ENCODE measurements around the gene NFKBIL1.

DNA sequence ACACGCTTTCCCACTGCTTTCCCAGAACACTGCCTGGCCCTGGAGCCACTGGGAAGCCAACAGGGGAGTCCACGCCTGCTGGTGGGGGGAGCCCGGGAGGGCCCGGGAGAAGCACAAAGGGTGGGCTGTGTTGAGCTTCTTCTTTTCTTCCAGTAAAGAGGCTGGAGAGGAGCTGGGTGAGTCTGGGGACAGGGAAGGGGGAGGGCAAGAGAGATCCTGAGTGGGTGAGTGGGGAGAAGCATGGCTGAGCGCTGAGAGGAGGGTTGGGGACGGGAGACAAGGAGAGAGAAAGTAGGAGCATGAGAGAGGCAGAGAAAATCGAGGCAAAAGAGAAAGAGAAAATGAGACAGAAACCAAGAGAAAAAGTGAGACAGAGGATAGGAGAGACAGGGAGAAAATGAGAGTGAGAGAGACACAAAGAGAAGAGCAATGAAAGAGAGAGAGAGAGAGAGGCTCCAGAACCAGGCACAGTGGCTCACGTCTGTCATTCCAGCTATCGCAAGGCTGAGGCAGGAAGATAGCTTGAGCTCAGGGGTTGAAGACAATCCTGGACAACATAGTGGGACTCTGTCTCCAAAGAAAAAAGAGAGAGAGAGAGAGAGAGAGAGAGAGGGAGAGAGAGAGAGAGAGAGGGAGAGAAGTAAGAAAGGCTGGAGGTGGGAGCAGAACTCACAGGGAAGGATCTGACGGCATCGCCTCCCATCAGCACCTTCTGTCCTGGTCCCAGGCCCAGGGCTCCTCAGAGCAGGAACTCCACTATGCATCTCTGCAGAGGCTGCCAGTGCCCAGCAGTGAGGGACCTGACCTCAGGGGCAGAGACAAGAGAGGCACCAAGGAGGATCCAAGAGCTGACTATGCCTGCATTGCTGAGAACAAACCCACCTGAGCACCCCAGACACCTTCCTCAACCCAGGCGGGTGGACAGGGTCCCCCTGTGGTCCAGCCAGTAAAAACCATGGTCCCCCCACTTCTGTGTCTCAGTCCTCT is 40.7 kb downstream of the NFKBIL1 start:
- TF ChIP-seq, protein P1, sequence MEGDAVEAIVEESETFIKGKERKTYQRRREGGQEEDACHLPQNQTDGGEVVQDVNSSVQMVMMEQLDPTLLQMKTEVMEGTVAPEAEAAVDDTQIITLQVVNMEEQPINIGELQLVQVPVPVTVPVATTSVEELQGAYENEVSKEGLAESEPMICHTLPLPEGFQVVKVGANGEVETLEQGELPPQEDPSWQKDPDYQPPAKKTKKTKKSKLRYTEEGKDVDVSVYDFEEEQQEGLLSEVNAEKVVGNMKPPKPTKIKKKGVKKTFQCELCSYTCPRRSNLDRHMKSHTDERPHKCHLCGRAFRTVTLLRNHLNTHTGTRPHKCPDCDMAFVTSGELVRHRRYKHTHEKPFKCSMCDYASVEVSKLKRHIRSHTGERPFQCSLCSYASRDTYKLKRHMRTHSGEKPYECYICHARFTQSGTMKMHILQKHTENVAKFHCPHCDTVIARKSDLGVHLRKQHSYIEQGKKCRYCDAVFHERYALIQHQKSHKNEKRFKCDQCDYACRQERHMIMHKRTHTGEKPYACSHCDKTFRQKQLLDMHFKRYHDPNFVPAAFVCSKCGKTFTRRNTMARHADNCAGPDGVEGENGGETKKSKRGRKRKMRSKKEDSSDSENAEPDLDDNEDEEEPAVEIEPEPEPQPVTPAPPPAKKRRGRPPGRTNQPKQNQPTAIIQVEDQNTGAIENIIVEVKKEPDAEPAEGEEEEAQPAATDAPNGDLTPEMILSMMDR (IDR thresholded peaks at IDR 0.05), result no peak
- no peak for TF ChIP-seq POLR2A (IDR thresholded peaks at IDR 0.05)

Measured in adrenal gland (tissue), 5 donors.